Caco-2 (cell line): ENCODE data around the gene CDH13. TPM values are rescaled to one million over a fixed set of nuclear protein-coding genes. Genes with fewer than 3 reads are reported as not detected.

Experiments used
- BruUV-seq: library from RNA; stranded (reverse); fragments of 400-500 nt; replicated peaks from 2 replicates; lab custom pipeline; 2021; lab: Mats Ljungman, UMichigan
- CTCF ChIA-PET: fragments of 300-600 bp; sonication (Branson Sonifier 250); formaldehyde crosslinking; loops from one replicate; lab custom pipeline; 2022; ENCODE audit warnings: antibody characterized with exemption; lab: Charles Lee
- POLR2A ChIA-PET: fragments of 300-600 bp; sonication (Branson Sonifier 250); formaldehyde crosslinking; loops from one replicate; lab custom pipeline; 2022; ENCODE audit warnings: antibody characterized with exemption; lab: Charles Lee
- DNase-seq, 2 experiments: peaks; one replicate each; pipeline versions ENCODE4 v3.0.0 to v3.0.0-alpha.2; 2020 to 2022
- H3K27me3 ChIP-seq: replicated peaks from 2 replicates; pipeline ENCODE4 v1.6.0; 2011; ENCODE audit warnings: low read length; ENCODE audit not compliant: control insufficient read depth, insufficient read depth
- H3K36me3 ChIP-seq: 2 replicates; pipeline ENCODE4 v1.5.1; 2011; ENCODE audit warnings: low read length; ENCODE audit not compliant: control insufficient read depth, insufficient read depth
- H3K4me1 ChIP-seq: fragments of 250-450 bp; sonication (Bioruptor Pico); 2 replicates; pipeline ENCODE4 v1.5.1; 2020; ENCODE audit warnings: mild to moderate bottlenecking
- H3K4me3 ChIP-seq: 2 replicates; pipeline ENCODE4 v1.5.1; 2011; ENCODE audit warnings: low read depth, mild to moderate bottlenecking, control low read depth, low read length
- H3K9me3 ChIP-seq: fragments of 250-450 bp; sonication (Bioruptor Pico); 2 replicates; pipeline ENCODE4 v1.5.1; 2020; ENCODE audit warnings: mild to moderate bottlenecking, moderate library complexity
- H3K27ac Mint-ChIP-seq: one replicate; pipeline ENCODE4 v1.8.0; 2022; ENCODE audit warnings: mixed read lengths; ENCODE audit not compliant: unreplicated experiment
- H3K27me3 Mint-ChIP-seq: one replicate; pipeline ENCODE4 v1.8.0; 2022; ENCODE audit warnings: mixed read lengths; ENCODE audit not compliant: insufficient read depth, unreplicated experiment
- H3K36me3 Mint-ChIP-seq: one replicate; pipeline ENCODE4 v1.8.0; 2022; ENCODE audit warnings: mild to moderate bottlenecking, mixed read lengths; ENCODE audit not compliant: insufficient read depth, unreplicated experiment
- H3K4me1 Mint-ChIP-seq: one replicate; pipeline ENCODE4 v1.8.0; 2022; ENCODE audit warnings: low read depth, mixed read lengths; ENCODE audit not compliant: unreplicated experiment
- H3K4me3 Mint-ChIP-seq: one replicate; pipeline ENCODE4 v1.8.0; 2022; ENCODE audit warnings: mild to moderate bottlenecking, moderate library complexity, mixed read lengths; ENCODE audit not compliant: unreplicated experiment
- H3K9me3 Mint-ChIP-seq: one replicate; pipeline ENCODE4 v1.8.0; 2022; ENCODE audit warnings: mixed read lengths; ENCODE audit not compliant: unreplicated experiment
- intact Hi-C: fragments of 100-400 bp; cut with micrococcal nuclease; formaldehyde crosslinking; loops from one replicate; pipeline ENCODE4 v1.10.0; 2022; ENCODE audit not compliant: unreplicated experiment
- total RNA-seq: library from RNA; stranded (reverse); gene quantifications from 2 replicates; pipeline ENCODE4 v1.2.3, GENCODE V29; 2022
- TF ChIP-seq, protein P1 (sequence below), 2 experiments: fragments of 200-600 bp in 1 of 2; IDR thresholded peaks; 1 replicate in 1 of 2; 2 replicates in 1 of 2; pipeline versions ENCODE4 v1.5.1 to v1.8.0; 2011 to 2022; ENCODE audit warnings: antibody characterized with exemption in 1 of 2, control low read depth in 1 of 2, inconsistent platforms in 1 of 2, low read depth in 1 of 2, low read length in 1 of 2, mild to moderate bottlenecking in 1 of 2, moderate library complexity in 1 of 2; ENCODE audit not compliant: insufficient read depth in 1 of 2, severe bottlenecking in 1 of 2, unreplicated experiment in 1 of 2

Gene CDH13
- total RNA-seq, 1 experiment from 2014 or later = 2.2 TPM

DNA sequence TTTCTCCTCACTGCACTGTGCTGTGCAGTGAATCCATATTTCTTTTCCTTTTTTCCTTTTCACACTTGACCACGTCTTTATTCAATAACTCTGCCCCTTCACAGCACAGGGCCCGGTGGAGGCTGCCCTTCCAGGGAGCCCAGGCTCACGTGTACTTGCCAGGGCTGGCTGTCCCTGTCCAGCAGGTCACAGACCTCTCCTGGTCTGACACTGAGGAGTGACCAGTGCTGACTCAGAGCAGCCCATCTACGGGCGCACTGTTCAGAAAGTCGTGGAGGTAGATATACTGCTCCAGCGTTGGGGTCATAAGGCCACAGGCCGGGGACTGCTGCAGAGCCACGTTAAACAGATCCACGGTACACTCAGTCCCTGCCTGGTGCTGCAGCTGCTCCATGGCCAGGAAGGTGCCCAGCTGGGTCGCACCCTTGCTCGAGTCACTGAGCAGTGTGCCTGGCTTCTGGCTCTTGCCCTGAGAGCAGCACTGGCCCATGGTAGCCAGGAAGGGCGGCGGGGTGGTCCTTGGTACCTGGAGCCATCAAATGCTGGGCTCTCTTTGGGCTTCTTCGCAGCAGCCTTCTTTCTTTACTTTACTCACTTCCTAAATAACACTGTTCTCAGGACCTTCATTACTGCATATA is 531.7 kb downstream of the CDH13 start:
- Mint-ChIP-seq H3K4me1 (no peaks in the 10 kb centered on the region), H3K27me3 (no peaks in the 10 kb centered on the region), H3K9me3 (no peaks in the 10 kb centered on the region), H3K27ac (no peak overlapping the region), H3K36me3 (no peaks in the 10 kb centered on the region), H3K4me3 (no peak overlapping the region)
- CTCF ChIA-PET = no interaction called here
- TF ChIP-seq, protein P1, sequence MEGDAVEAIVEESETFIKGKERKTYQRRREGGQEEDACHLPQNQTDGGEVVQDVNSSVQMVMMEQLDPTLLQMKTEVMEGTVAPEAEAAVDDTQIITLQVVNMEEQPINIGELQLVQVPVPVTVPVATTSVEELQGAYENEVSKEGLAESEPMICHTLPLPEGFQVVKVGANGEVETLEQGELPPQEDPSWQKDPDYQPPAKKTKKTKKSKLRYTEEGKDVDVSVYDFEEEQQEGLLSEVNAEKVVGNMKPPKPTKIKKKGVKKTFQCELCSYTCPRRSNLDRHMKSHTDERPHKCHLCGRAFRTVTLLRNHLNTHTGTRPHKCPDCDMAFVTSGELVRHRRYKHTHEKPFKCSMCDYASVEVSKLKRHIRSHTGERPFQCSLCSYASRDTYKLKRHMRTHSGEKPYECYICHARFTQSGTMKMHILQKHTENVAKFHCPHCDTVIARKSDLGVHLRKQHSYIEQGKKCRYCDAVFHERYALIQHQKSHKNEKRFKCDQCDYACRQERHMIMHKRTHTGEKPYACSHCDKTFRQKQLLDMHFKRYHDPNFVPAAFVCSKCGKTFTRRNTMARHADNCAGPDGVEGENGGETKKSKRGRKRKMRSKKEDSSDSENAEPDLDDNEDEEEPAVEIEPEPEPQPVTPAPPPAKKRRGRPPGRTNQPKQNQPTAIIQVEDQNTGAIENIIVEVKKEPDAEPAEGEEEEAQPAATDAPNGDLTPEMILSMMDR (IDR thresholded peaks at IDR 0.05; ENCODE audit: insufficient read depth in 1 of 2, low read depth in 1 of 2, low read length in 1 of 2, severe bottlenecking in 1 of 2, unreplicated experiment in 1 of 2) = no peak
- POLR2A ChIA-PET = no interaction called here
- no peak for DNase-seq
- intact Hi-C loops = no loop called here
- Histone ChIP-seq H3K4me3 (no peak overlapping the region), H3K27me3 (no peaks in the 10 kb centered on the region), H3K36me3 (no peaks in the 10 kb centered on the region), H3K9me3 (no peaks in the 10 kb centered on the region), H3K4me1 (no peaks in the 10 kb centered on the region)
- no TSS peak for BruUV-seq

DNA sequence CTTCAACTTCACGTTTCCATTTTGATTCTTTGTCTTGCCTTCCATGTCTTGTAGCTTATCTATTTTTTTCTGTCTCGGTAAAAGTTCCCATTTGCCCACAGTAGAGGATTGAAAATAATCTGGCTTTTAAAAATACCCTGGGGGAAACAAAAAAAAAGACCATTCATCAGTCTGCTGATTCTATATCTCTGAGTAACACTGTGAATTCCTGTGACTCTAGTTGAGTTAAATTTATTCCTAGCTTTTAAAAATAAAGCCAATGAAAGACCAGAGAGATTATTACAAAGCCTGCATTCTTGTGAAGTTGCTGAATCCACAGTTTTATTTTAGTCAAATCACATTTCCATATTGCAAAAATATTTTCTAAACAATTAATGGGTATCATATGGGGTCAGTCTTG is 532.3 kb downstream of the CDH13 start:
- H3K4me1 ChIP-seq = no peaks in the 10 kb centered on the region
- intact Hi-C loops = no loop called here
- Mint-ChIP-seq H3K4me3 (no peak overlapping the region), H3K9me3 (no peaks in the 10 kb centered on the region), H3K4me1 (no peaks in the 10 kb centered on the region), H3K36me3 (no peaks in the 10 kb centered on the region), H3K27me3 (no peaks in the 10 kb centered on the region), H3K27ac (no peak overlapping the region)
- POLR2A ChIA-PET = no interaction called here
- no peak for DNase-seq
- TF ChIP-seq, protein P1 (IDR thresholded peaks at IDR 0.05; ENCODE audit: insufficient read depth in 1 of 2, low read depth in 1 of 2, low read length in 1 of 2, severe bottlenecking in 1 of 2, unreplicated experiment in 1 of 2) = no peak
- H3K27me3 ChIP-seq = no peaks in the 10 kb centered on the region
- no TSS peak for BruUV-seq
- no peaks in the 10 kb centered on the region for H3K36me3 ChIP-seq
- no peaks in the 10 kb centered on the region for H3K9me3 ChIP-seq
- H3K4me3 ChIP-seq = no peak overlapping the region
- CTCF ChIA-PET = no interaction called here

GRCh38 chr16:83160287-83161020 is 533.7 kb downstream of the CDH13 start:
- H3K4me3 Mint-ChIP-seq = no peak overlapping the region
- TF ChIP-seq, protein P1 (IDR thresholded peaks at IDR 0.05; ENCODE audit: insufficient read depth in 1 of 2, low read depth in 1 of 2, low read length in 1 of 2, severe bottlenecking in 1 of 2, unreplicated experiment in 1 of 2) = no peak
- POLR2A ChIA-PET = no interaction called here

More at GRCh38 chr16:83160287-83161020, 533.7 kb downstream of the CDH13 start:
- Histone ChIP-seq H3K27me3 (no peaks in the 10 kb centered on the region), H3K36me3 (no peaks in the 10 kb centered on the region), H3K4me3 (no peak overlapping the region), H3K4me1 (no peaks in the 10 kb centered on the region), H3K9me3 (no peaks in the 10 kb centered on the region)
- DNase-seq = no peak
- Mint-ChIP-seq H3K27ac (no peak overlapping the region), H3K9me3 (no peaks in the 10 kb centered on the region), H3K36me3 (no peaks in the 10 kb centered on the region), H3K4me1 (no peaks in the 10 kb centered on the region), H3K27me3 (no peaks in the 10 kb centered on the region)
- BruUV-seq = no TSS peak
- intact Hi-C loops = no loop called here
- CTCF ChIA-PET = interaction anchor here (0.7 kb wide), 1 partner anchor 251 kb away, joined by 3 read pairs; no protein-coding TSS in a partner anchor
